Esophagus squamous epithelium (tissue), 5 donors: ENCODE measurements around the gene PLEKHA6. TPM values are rescaled to one million over a fixed set of nuclear protein-coding genes. Genes with fewer than 3 reads are reported as not detected.
A peak's percentile ranks its signal among the peaks of the same experiment; 100 is the strongest.

Source experiments
- DNase-seq: peaks from one replicate; lab custom pipeline; 2025; lab: John Stamatoyannopoulos, UW
- H3K27ac ChIP-seq, 4 donors: fragments of 200-600 bp; sonication (generic); one replicate each; pipeline ENCODE4 v1.5.1; 2016 to 2019; ENCODE audit warnings: mild to moderate bottlenecking in 1 of 4
- H3K27me3 ChIP-seq, 4 donors: fragments of 200-600 bp; sonication (generic); 1 replicate in 3 of 4; 2 replicates in 1 of 4; pipeline versions ENCODE4 v1.5.1 to v1.6.0; 2017 to 2021; ENCODE audit warnings: antibody characterized with exemption in 1 of 4
- H3K36me3 ChIP-seq, 3 donors: fragments of 200-600 bp; sonication (generic); one replicate each; pipeline ENCODE4 v1.5.1; 2016 to 2019
- H3K4me1 ChIP-seq, 3 donors: fragments of 200-600 bp; sonication (generic); one replicate each; pipeline ENCODE4 v1.5.1; 2017 to 2019
- H3K4me3 ChIP-seq, 4 donors: fragments of 200-600 bp; sonication (generic); 1 replicate in 3 of 4; 2 replicates in 1 of 4; pipeline ENCODE4 v1.5.1; 2016 to 2019; ENCODE audit warnings: mild to moderate bottlenecking in 2 of 4, moderate library complexity in 1 of 4
- H3K9me3 ChIP-seq, 3 donors: fragments of 200-600 bp; sonication (generic); one replicate each; pipeline ENCODE4 v1.5.1; 2016 to 2019
- POLR2A ChIP-seq, 4 donors: fragments of 450-650 bp; IDR thresholded peaks; one replicate each; pipeline ENCODE4 v1.6.1; 2017; ENCODE audit warnings: antibody characterized with exemption in 4 of 4, mild to moderate bottlenecking in 4 of 4, moderate library complexity in 3 of 4
- WGBS, 2 donors: methylation state at CpG; one replicate each; pipeline ENCODE4 v1.1.5; 2018; 5-methylcytosine and 5-hydroxymethylcytosine counted together
- intact Hi-C: fragments of 100-400 bp; cut with DNase I; formaldehyde crosslinking; loops from one replicate; pipeline ENCODE4 v1.15.0; 2022
- total RNA-seq, 4 donors: library from RNA; depleted of rRNA; stranded (reverse); fragments of >200 nt; gene quantifications; one replicate each; pipeline ENCODE4 v1.1.0, GENCODE V29; 2016
- TF ChIP-seq, protein P1 (sequence below), 6 experiments: fragments of 450-650 bp in 4 of 6; fragments of 200-600 bp in 2 of 6; sonication (generic) in 2 of 6; IDR thresholded peaks; one replicate each; pipeline ENCODE4 v1.5.1; 2016 to 2019; ENCODE audit warnings: antibody characterized with exemption in 6 of 6, mild to moderate bottlenecking in 4 of 6, moderate library complexity in 4 of 6
- donor health status: DM: yes; HTN: yes; CAD: no.

PLEKHA6 gene
- total RNA-seq, 4 donors from 2014 or later, result 7.4 to 40.6 (median 18.3) TPM

DNA sequence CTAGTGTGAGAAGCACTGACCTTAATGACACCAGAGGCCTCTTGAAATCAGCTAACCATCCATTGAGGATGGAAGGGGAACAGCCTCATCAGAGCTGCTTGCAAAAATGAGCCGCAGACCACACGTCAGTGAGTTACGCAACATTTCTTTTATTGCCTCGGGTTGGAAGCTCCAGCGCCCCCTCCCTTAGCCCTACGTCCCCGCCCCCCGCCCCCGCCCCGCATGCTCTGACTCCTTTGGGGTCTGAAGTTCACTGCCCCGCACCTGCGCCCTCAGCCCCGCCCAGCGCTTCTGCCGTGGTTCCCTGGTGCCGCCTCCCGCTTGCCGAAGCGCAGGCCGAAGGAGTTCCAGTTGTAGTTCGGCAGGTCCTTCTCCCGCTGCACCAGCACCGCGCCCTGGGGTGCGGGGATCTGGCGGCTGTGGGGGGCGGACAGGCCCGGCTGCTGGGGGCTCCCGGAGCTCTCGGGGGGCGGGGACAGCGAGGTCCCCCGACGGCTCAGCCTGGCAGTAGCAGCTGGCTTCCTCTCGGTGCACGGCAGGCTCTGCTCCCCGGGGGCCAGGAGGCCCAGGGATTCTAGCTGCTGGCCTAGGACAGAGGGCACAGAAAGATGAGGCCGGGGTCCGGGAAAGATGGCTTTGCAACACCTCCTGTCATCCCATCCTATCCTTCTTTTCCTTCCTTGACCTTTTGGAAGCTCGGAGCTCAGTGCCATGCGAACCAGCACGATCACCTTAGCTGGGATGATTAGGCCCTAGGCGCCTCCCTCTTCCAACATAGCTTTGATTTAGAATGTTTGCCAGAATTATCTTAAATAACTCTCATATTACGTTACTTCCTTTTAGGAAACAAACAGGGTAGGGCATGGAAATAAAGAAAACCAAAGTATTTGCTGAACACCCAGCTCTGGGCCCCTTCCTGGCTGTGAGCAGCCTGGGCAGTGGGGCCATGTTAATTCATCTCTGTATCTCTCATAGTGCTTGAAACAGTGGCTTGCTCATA, 169.2 kb downstream of the PLEKHA6 start:
- TF ChIP-seq POLR2A (IDR thresholded peaks at IDR 0.05), result no peak
- TF ChIP-seq, protein P1, sequence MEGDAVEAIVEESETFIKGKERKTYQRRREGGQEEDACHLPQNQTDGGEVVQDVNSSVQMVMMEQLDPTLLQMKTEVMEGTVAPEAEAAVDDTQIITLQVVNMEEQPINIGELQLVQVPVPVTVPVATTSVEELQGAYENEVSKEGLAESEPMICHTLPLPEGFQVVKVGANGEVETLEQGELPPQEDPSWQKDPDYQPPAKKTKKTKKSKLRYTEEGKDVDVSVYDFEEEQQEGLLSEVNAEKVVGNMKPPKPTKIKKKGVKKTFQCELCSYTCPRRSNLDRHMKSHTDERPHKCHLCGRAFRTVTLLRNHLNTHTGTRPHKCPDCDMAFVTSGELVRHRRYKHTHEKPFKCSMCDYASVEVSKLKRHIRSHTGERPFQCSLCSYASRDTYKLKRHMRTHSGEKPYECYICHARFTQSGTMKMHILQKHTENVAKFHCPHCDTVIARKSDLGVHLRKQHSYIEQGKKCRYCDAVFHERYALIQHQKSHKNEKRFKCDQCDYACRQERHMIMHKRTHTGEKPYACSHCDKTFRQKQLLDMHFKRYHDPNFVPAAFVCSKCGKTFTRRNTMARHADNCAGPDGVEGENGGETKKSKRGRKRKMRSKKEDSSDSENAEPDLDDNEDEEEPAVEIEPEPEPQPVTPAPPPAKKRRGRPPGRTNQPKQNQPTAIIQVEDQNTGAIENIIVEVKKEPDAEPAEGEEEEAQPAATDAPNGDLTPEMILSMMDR (IDR thresholded peaks at IDR 0.05), result no peak
- peak overlapping the region; percentile 1 to 55 (median 30) for H3K4me3 ChIP-seq
- intact Hi-C loops, result no loop called here
- H3K27ac ChIP-seq, result peak overlapping the region in 1 of 4 donors; percentile 36
- no peaks in the 10 kb centered on the region for H3K36me3 ChIP-seq
- no peak for DNase-seq
- H3K27me3 ChIP-seq, result peaks cover 0 to 83% (median 0%) of the 10 kb centered on the region in 4 donors
- WGBS, 2 donors, result 28 to 45% methylated on average over 8 to 17 of the region's 44 CpGs
- H3K4me1 ChIP-seq, result peaks cover 6 to 25% (median 8%) of the 10 kb centered on the region in 3 donors
- no peaks in the 10 kb centered on the region for H3K9me3 ChIP-seq

GRCh38 chr1:204188959-204189639, 170.6 kb downstream of the PLEKHA6 start:
- Histone ChIP-seq H3K27me3 (peaks cover 0 to 74% (median 0%) of the 10 kb centered on the region in 4 donors), H3K27ac (no peak overlapping the region), H3K4me3 (no peak overlapping the region), H3K9me3 (no peaks in the 10 kb centered on the region), H3K36me3 (no peaks in the 10 kb centered on the region), H3K4me1 (peaks cover 6 to 25% (median 8%) of the 10 kb centered on the region in 3 donors)
- no peak for TF ChIP-seq POLR2A (IDR thresholded peaks at IDR 0.05)
- TF ChIP-seq, protein P1 (IDR thresholded peaks at IDR 0.05), result no peak
- intact Hi-C loops, result no loop called here
- 65 to 71% methylated on average over 8 to 11 of the region's 11 CpGs for WGBS, 2 donors
- DNase-seq, result no peak

- Histone ChIP-seq H3K9me3 (no peaks in the 10 kb centered on the region), H3K27me3 (peaks cover 0 to 53% (median 0%) of the 10 kb centered on the region in 4 donors), H3K36me3 (no peaks in the 10 kb centered on the region), H3K4me1 (peaks cover 6 to 26% (median 8%) of the 10 kb centered on the region in 3 donors), H3K4me3 (no peak overlapping the region), H3K27ac (no peak overlapping the region)
- WGBS, 2 donors, result 68 to 78% methylated on average over 10 of the region's 10 CpGs
- TF ChIP-seq, protein P1 (IDR thresholded peaks at IDR 0.05), result no peak
- no peak for TF ChIP-seq POLR2A (IDR thresholded peaks at IDR 0.05)
- intact Hi-C loops, result no loop called here
- DNase-seq, result no peak
Measured at GRCh38 chr1:204186597-204186996, 173.1 kb downstream of the PLEKHA6 start.

DNA sequence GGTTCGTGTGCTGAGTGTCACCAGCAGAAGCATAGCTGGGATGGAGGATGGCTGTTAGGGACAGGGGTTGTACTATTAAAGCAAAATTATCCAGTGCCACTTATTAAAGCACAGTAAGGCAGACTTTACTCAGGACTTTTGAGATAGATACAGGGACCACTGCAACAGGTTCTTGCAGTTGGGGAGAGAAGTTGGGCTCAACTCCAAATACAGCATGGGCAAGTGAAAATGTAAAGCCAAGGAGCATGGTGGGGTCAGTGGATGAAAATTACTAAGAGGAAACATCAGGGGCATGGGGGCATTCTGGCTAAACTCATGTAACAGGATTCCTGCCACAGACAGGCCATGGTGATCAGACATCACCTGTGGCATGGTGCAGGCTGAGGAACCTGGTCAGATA, 178.6 kb downstream of the PLEKHA6 start:
- 29 to 47% methylated on average over 1 of the region's 1 CpG for WGBS, 2 donors
- TF ChIP-seq POLR2A (IDR thresholded peaks at IDR 0.05), result no peak
- TF ChIP-seq, protein P1 (IDR thresholded peaks at IDR 0.05), result no peak
- H3K27me3 ChIP-seq, result peaks cover 0 to 32% (median 0%) of the 10 kb centered on the region in 4 donors

More for the DNA sequence above, 178.6 kb downstream of the PLEKHA6 start:
- Histone ChIP-seq H3K9me3 (no peaks in the 10 kb centered on the region), H3K4me1 (peaks cover 0 to 4% (median 0%) of the 10 kb centered on the region in 3 donors), H3K27ac (no peak overlapping the region), H3K4me3 (no peak overlapping the region), H3K36me3 (no peaks in the 10 kb centered on the region)
- DNase-seq, result no peak
- intact Hi-C loops, result no loop called here
